Lower leg skin (tissue), 3 donors: Measurements from ENCODE around the gene PCGF5.

Source experiments
- POLR2A ChIP-seq, 2 donors: fragments of 450-650 bp; IDR thresholded peaks; one replicate each; pipeline ENCODE4 v1.6.1; 2016 to 2017; ENCODE audit warnings: antibody characterized with exemption in 2 of 2, mild to moderate bottlenecking in 1 of 2, moderate library complexity in 1 of 2
- TF ChIP-seq, protein P1 (sequence below), 3 donors: fragments of 450-650 bp; IDR thresholded peaks; one replicate each; pipeline ENCODE4 v1.5.1; 2016; ENCODE audit warnings: antibody characterized with exemption in 3 of 3, mild to moderate bottlenecking in 3 of 3, moderate library complexity in 2 of 3

- TF ChIP-seq, protein P1, sequence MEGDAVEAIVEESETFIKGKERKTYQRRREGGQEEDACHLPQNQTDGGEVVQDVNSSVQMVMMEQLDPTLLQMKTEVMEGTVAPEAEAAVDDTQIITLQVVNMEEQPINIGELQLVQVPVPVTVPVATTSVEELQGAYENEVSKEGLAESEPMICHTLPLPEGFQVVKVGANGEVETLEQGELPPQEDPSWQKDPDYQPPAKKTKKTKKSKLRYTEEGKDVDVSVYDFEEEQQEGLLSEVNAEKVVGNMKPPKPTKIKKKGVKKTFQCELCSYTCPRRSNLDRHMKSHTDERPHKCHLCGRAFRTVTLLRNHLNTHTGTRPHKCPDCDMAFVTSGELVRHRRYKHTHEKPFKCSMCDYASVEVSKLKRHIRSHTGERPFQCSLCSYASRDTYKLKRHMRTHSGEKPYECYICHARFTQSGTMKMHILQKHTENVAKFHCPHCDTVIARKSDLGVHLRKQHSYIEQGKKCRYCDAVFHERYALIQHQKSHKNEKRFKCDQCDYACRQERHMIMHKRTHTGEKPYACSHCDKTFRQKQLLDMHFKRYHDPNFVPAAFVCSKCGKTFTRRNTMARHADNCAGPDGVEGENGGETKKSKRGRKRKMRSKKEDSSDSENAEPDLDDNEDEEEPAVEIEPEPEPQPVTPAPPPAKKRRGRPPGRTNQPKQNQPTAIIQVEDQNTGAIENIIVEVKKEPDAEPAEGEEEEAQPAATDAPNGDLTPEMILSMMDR (IDR thresholded peaks at IDR 0.05) = no peak
- TF ChIP-seq POLR2A (IDR thresholded peaks at IDR 0.05) = no peak
Observed at GRCh38 chr10:91271886-91272285, 51.4 kb downstream of the PCGF5 start.
